Testis (tissue), 3 donors: Measurements from ENCODE around the gene TEAD3. TPM values are rescaled to one million over a fixed set of nuclear protein-coding genes. Genes with fewer than 3 reads are reported as not detected.
A peak's percentile ranks its signal among the peaks of the same experiment; 100 is the strongest.

Experiments
- DNase-seq: peaks from one replicate; pipeline ENCODE4 v3.0.0-alpha.2; 2019
- H3K27ac ChIP-seq, 2 donors: fragments of 200-600 bp; sonication (generic); one replicate each; pipeline ENCODE4 v1.5.1; 2019
- H3K27me3 ChIP-seq: fragments of 200-600 bp; sonication (generic); one replicate; pipeline ENCODE4 v1.5.1; 2019
- H3K36me3 ChIP-seq: fragments of 200-600 bp; sonication (generic); one replicate; pipeline ENCODE4 v1.5.1; 2017; ENCODE audit warnings: low read depth; ENCODE audit errors: missing control alignments
- H3K4me1 ChIP-seq: fragments of 200-600 bp; sonication (generic); one replicate; pipeline ENCODE4 v1.5.1; 2019
- H3K4me3 ChIP-seq, 2 donors: fragments of 200-600 bp; sonication (generic); one replicate each; pipeline ENCODE4 v1.5.1; 2017 to 2019
- H3K9me3 ChIP-seq: fragments of 200-600 bp; sonication (generic); one replicate; pipeline ENCODE4 v1.5.1; 2017
- CTCF ChIP-seq, 3 experiments: fragments of 450-650 bp in 2 of 3; fragments of 200-600 bp in 1 of 3; sonication (generic) in 1 of 3; IDR thresholded peaks; one replicate each; pipeline ENCODE4 v1.5.1; 2016 to 2019; ENCODE audit warnings: antibody characterized with exemption in 3 of 3, mild to moderate bottlenecking in 2 of 3, moderate library complexity in 1 of 3
- POLR2A ChIP-seq: fragments of 450-650 bp; IDR thresholded peaks from one replicate; pipeline ENCODE4 v1.6.1; 2017; ENCODE audit warnings: antibody characterized with exemption, mild to moderate bottlenecking, moderate library complexity
- WGBS, 2 donors: methylation state at CpG; one replicate each; pipeline ENCODE4 v1.1.5; 2018; 5-methylcytosine and 5-hydroxymethylcytosine counted together
- intact Hi-C: fragments of 100-400 bp; cut with DNase I; formaldehyde crosslinking; loops from one replicate; pipeline ENCODE4 v1.15.1; 2023; ENCODE audit warnings: low total_unique reads
- polyA plus RNA-seq: library from polyadenylated mRNA; stranded (reverse); fragments of 350-450 nt; fragmentation: Illumina TruSeq; extraction: RNeasy Lipid Tissue Mini Kit (QIAGEN cat#74804); gene quantifications from one replicate; pipeline ENCODE4 v1.2.3, GENCODE V29; 2014; ENCODE audit warnings: low read depth, low replicate concordance; ENCODE audit not compliant: insufficient read depth
- total RNA-seq, 2 donors: library from RNA; depleted of rRNA; stranded (reverse); fragments of >200 nt; gene quantifications; one replicate each; pipeline ENCODE4 v1.2.3, GENCODE V29; 2016

TEAD3 gene
- total and polyA plus RNA-seq, 3 donors from 2014 or later: 10.6 to 17.8 (median 16.2) TPM

- intact Hi-C loops: no loop called here
- WGBS, 2 donors: 47 to 59% methylated on average over 13 to 14 of the region's 14 CpGs
- no peak for TF ChIP-seq CTCF (IDR thresholded peaks at IDR 0.05)
- Histone ChIP-seq H3K4me3 (no peak overlapping the region), H3K9me3 (no peaks in the 10 kb centered on the region), H3K36me3 (no peaks in the 10 kb centered on the region), H3K27ac (no peak overlapping the region), H3K4me1 (peaks cover 31% of the 10 kb centered on the region), H3K27me3 (no peaks in the 10 kb centered on the region)
- DNase-seq: no peak
Observed at GRCh38 chr6:35498422-35499067, 1.7 kb upstream of the TEAD3 start.

- TF ChIP-seq CTCF (IDR thresholded peaks at IDR 0.05) (peak in 1 of 3 experiments; percentile 8), POLR2A (no peak)
- H3K4me1 ChIP-seq: peaks cover 31% of the 10 kb centered on the region
- WGBS, 2 donors: 10 to 15% methylated on average over 17 to 76 of the region's 77 CpGs
- H3K27ac ChIP-seq: peak overlapping the region; percentile 91 to 98
- no peaks in the 10 kb centered on the region for H3K36me3 ChIP-seq
- intact Hi-C loops: no loop called here
- peak overlapping the region; percentile 71 to 88 for H3K4me3 ChIP-seq
- peak; percentile 54 for DNase-seq
- H3K27me3 ChIP-seq: no peaks in the 10 kb centered on the region
- H3K9me3 ChIP-seq: no peaks in the 10 kb centered on the region
Observed at GRCh38 chr6:35497571-35498421, 917 bp upstream of the TEAD3 start.

GRCh38 chr6:35496036-35496840 lies 641 bp downstream of the TEAD3 start:
- intact Hi-C loops: no loop called here
- Histone ChIP-seq H3K9me3 (no peaks in the 10 kb centered on the region), H3K27ac (peak overlapping the region; percentile 95 to 98), H3K27me3 (no peaks in the 10 kb centered on the region), H3K4me3 (peak overlapping the region; percentile 88 to 91), H3K4me1 (peaks cover 46% of the 10 kb centered on the region), H3K36me3 (no peaks in the 10 kb centered on the region)
- WGBS, 2 donors: 10 to 15% methylated on average over 17 to 43 of the region's 63 CpGs
- TF ChIP-seq CTCF (IDR thresholded peaks at IDR 0.05): no peak
- DNase-seq: no peak

GRCh38 chr6:35495258-35496035 lies 1.4 kb downstream of the TEAD3 start:
- no peaks in the 10 kb centered on the region for H3K36me3 ChIP-seq
- H3K4me1 ChIP-seq: peaks cover 54% of the 10 kb centered on the region
- TF ChIP-seq CTCF (IDR thresholded peaks at IDR 0.05): no peak
- no peak for TF ChIP-seq POLR2A
- H3K27ac ChIP-seq: peak overlapping the region; percentile 95 to 98
- intact Hi-C loops: no loop called here
- no peak for DNase-seq
- H3K9me3 ChIP-seq: no peaks in the 10 kb centered on the region
- 56 to 70% methylated on average over 3 to 9 of the region's 9 CpGs for WGBS, 2 donors
- H3K27me3 ChIP-seq: no peaks in the 10 kb centered on the region
- peak overlapping the region; percentile 88 to 91 for H3K4me3 ChIP-seq
